ENCODE data around the gene CST3. TPM values are rescaled to one million over a fixed set of nuclear protein-coding genes. Genes with fewer than 3 reads are reported as not detected.

Gene CST3
- total and polyA plus RNA-seq, 2 experiments from 2014 or later, result 921 to 2,850 TPM

- Histone ChIP-seq H3K4me1 (ENCODE audit: insufficient read depth) (no peaks in the 10 kb centered on the region), H3K36me3 (replicated peaks; ENCODE audit: insufficient read depth, low read depth) (no peaks in the 10 kb centered on the region), H3K9me3 (ENCODE audit: low read depth) (no peaks in the 10 kb centered on the region), H3K4me3 (no peak overlapping the region), H3K27ac (no peak overlapping the region), H3K9me2 (replicated peaks; ENCODE audit: insufficient read depth) (no peaks in the 10 kb centered on the region), H3K4me2 (no peak overlapping the region), H3K27me3 (no peaks in the 10 kb centered on the region), H3K79me2 (no peaks in the 10 kb centered on the region), H2AFZ (no peak overlapping the region), H4K20me1 (ENCODE audit: insufficient read depth, poor library complexity, severe bottlenecking) (no peaks in the 10 kb centered on the region)
- DNase-seq (ENCODE audit: low spot score), result no peak
- TF ChIP-seq EZH2phosphoT487 (IDR thresholded peaks at IDR 0.05; ENCODE audit: low read depth, severe bottlenecking, unreplicated experiment) (no peak), EZH2 (IDR thresholded peaks at IDR 0.05; ENCODE audit: borderline replicate concordance) (no peak), CTCF (IDR thresholded peaks at IDR 0.05; ENCODE audit: poor library complexity) (no peak)
Observed at GRCh38 chr20:23598481-23598880, 39.3 kb downstream of the CST3 start.

GRCh38 chr20:23596579-23597250 lies 41.0 kb downstream of the CST3 start:
- H4K20me1 ChIP-seq (ENCODE audit: insufficient read depth, poor library complexity, severe bottlenecking), result no peaks in the 10 kb centered on the region
- H3K27me3 ChIP-seq, result no peaks in the 10 kb centered on the region
- H3K4me2 ChIP-seq, result no peak overlapping the region
- no peak overlapping the region for H3K4me3 ChIP-seq
- H3K9me3 ChIP-seq (ENCODE audit: low read depth), result no peaks in the 10 kb centered on the region
- no peaks in the 10 kb centered on the region for H3K4me1 ChIP-seq (ENCODE audit: insufficient read depth)
- no peak for TF ChIP-seq EZH2 (IDR thresholded peaks at IDR 0.05; ENCODE audit: borderline replicate concordance)
- no peak for TF ChIP-seq EZH2phosphoT487 (IDR thresholded peaks at IDR 0.05; ENCODE audit: low read depth, severe bottlenecking, unreplicated experiment)
- no peak for TF ChIP-seq CTCF (IDR thresholded peaks at IDR 0.05; ENCODE audit: poor library complexity)
- H3K9me2 ChIP-seq (replicated peaks; ENCODE audit: insufficient read depth), result no peaks in the 10 kb centered on the region
- H2AFZ ChIP-seq, result no peak overlapping the region
- no peak overlapping the region for H3K27ac ChIP-seq
- no peaks in the 10 kb centered on the region for H3K79me2 ChIP-seq
- H3K36me3 ChIP-seq (replicated peaks; ENCODE audit: insufficient read depth, low read depth), result no peaks in the 10 kb centered on the region
- no peak for DNase-seq (ENCODE audit: low spot score)
- WGBS (ENCODE audit: low lambda C conversion rate, missing lambda C conversion rate), result 54% methylated on average over 2 of the region's 2 CpGs

- Histone ChIP-seq H3K4me1 (ENCODE audit: insufficient read depth) (no peaks in the 10 kb centered on the region), H3K4me3 (no peak overlapping the region), H3K4me2 (no peak overlapping the region), H3K27ac (no peak overlapping the region), H3K9me3 (ENCODE audit: low read depth) (no peaks in the 10 kb centered on the region), H3K27me3 (no peaks in the 10 kb centered on the region), H2AFZ (no peak overlapping the region), H3K79me2 (no peaks in the 10 kb centered on the region), H3K9me2 (replicated peaks; ENCODE audit: insufficient read depth) (no peaks in the 10 kb centered on the region), H4K20me1 (ENCODE audit: insufficient read depth, poor library complexity, severe bottlenecking) (no peaks in the 10 kb centered on the region), H3K36me3 (replicated peaks; ENCODE audit: insufficient read depth, low read depth) (no peaks in the 10 kb centered on the region)
- WGBS (ENCODE audit: low lambda C conversion rate, missing lambda C conversion rate), result 79% methylated on average over 1 of the region's 1 CpG
- no peak for DNase-seq (ENCODE audit: low spot score)
- no peak for TF ChIP-seq CTCF (IDR thresholded peaks at IDR 0.05; ENCODE audit: poor library complexity)
- no peak for TF ChIP-seq EZH2 (IDR thresholded peaks at IDR 0.05; ENCODE audit: borderline replicate concordance)
- TF ChIP-seq EZH2phosphoT487 (IDR thresholded peaks at IDR 0.05; ENCODE audit: low read depth, severe bottlenecking, unreplicated experiment), result no peak
Observed at GRCh38 chr20:23595941-23596340, 41.8 kb downstream of the CST3 start.
